Forelimb muscle (tissue), 1 donor: ENCODE results near the gene PPP1R11. TPM values are rescaled to one million over a fixed set of nuclear protein-coding genes. Genes with fewer than 3 reads are reported as not detected.
"Not testable (repeated sequence)": the region's sequence is repeated elsewhere in the genome, so short reads cannot be mapped to it uniquely, and the experiment has no call there.

Experiments used
- DNase-seq: peaks from one replicate; pipeline ENCODE4 v3.0.0-alpha.2; 2013; ENCODE audit warnings: low read depth
- polyA plus RNA-seq: library from polyadenylated mRNA; unstranded; fragments of 120-200 nt; gene quantifications from one replicate; pipeline ENCODE4 v1.2.1, GENCODE V29; 2013; ENCODE audit not compliant: insufficient read length

Gene PPP1R11
- 28.0 TPM for polyA plus RNA-seq

GRCh38 chr6:30066577-30067459 is at the start of gene PPP1R11:
PPP1R11 (plus strand) TSS chr6:30067198; CDS start chr6:30067411, 213 bp downstream.
- peak; percentile 98 for DNase-seq

GRCh38 chr6:30019819-30020218 is 47.2 kb upstream of the PPP1R11 start:
- DNase-seq, result no peak

GRCh38 chr6:30020626-30021025 is 46.4 kb upstream of the PPP1R11 start:
- no peak for DNase-seq

GRCh38 chr6:30022189-30022588 is 44.8 kb upstream of the PPP1R11 start:
- DNase-seq, result no peak

- not testable (repeated sequence) for DNase-seq
Observed at GRCh38 chr6:30022712-30023111, 44.3 kb upstream of the PPP1R11 start.

- DNase-seq, result no peak
Observed at GRCh38 chr6:30025186-30025585, 41.8 kb upstream of the PPP1R11 start.

- no peak for DNase-seq
Observed at GRCh38 chr6:30029588-30029987, 37.4 kb upstream of the PPP1R11 start.

GRCh38 chr6:30031381-30031780 is 35.6 kb upstream of the PPP1R11 start:
- DNase-seq, result no peak

- not testable (repeated sequence) for DNase-seq
Observed at GRCh38 chr6:30033440-30033839, 33.6 kb upstream of the PPP1R11 start.

- no peak for DNase-seq
Observed at GRCh38 chr6:30035784-30036183, 31.2 kb upstream of the PPP1R11 start.

- DNase-seq, result no peak
Observed at GRCh38 chr6:30037182-30037788, 29.7 kb upstream of the PPP1R11 start.

GRCh38 chr6:30041221-30041620 is 25.8 kb upstream of the PPP1R11 start:
- no peak for DNase-seq

GRCh38 chr6:30041821-30042220 is 25.2 kb upstream of the PPP1R11 start:
- DNase-seq, result no peak

- no peak for DNase-seq
Observed at GRCh38 chr6:30042476-30042875, 24.5 kb upstream of the PPP1R11 start.

GRCh38 chr6:30042914-30043313 is 24.1 kb upstream of the PPP1R11 start:
- no peak for DNase-seq

- DNase-seq, result no peak
Observed at GRCh38 chr6:30043744-30044143, 23.3 kb upstream of the PPP1R11 start.

GRCh38 chr6:30044630-30045029 is 22.4 kb upstream of the PPP1R11 start:
- no peak for DNase-seq

GRCh38 chr6:30047220-30047619 is 19.8 kb upstream of the PPP1R11 start:
- DNase-seq, result no peak

- DNase-seq, result no peak
Observed at GRCh38 chr6:30053682-30054081, 13.3 kb upstream of the PPP1R11 start.

GRCh38 chr6:30055513-30055912 is 11.5 kb upstream of the PPP1R11 start:
- no peak for DNase-seq

GRCh38 chr6:30060606-30061091 is 6.3 kb upstream of the PPP1R11 start:
- DNase-seq, result no peak

GRCh38 chr6:30061092-30061857 is 5.7 kb upstream of the PPP1R11 start, which contains the start of gene POLR1H:
POLR1H (plus strand) TSS chr6:30061265; CDS start chr6:30061525, 260 bp downstream.
- DNase-seq, result peak; percentile 94
